ENCODE results near the gene UBE2L6. TPM values are rescaled to one million over a fixed set of nuclear protein-coding genes. Genes with fewer than 3 reads are reported as not detected.

The UBE2L6 gene
- total RNA-seq (2022; extraction: Qiagen RNA extraction): 36.8 to 45.5 TPM (median 44.8 TPM) in 5 replicates

GRCh38 chr11:57567515-57568329, at the start of gene UBE2L6:
UBE2L6 (minus strand) TSS chr11:57567672; CDS start chr11:57567611, 61 bp downstream.

GRCh38 chr11:57597461-57597915, 30.0 kb upstream of the UBE2L6 start, which contains the start of gene SERPING1:
SERPING1 (plus strand) TSS chr11:57597685; CDS start chr11:57598271, 586 bp downstream.

GRCh38 chr11:57536947-57537619, 30.4 kb downstream of the UBE2L6 start, which contains the start of gene SMTNL1:
SMTNL1 (plus strand) TSS chr11:57537595; CDS start chr11:57542643, 5,048 bp downstream.

GRCh38 chr11:57530596-57531507, 36.6 kb downstream of the UBE2L6 start, which contains the start of gene TIMM10:
TIMM10 (minus strand) TSS chr11:57530754; CDS start chr11:57530189, 565 bp downstream.

GRCh38 chr11:57515332-57516060, 52.0 kb downstream of the UBE2L6 start, which contains the start of gene SLC43A1:
SLC43A1 (minus strand) TSS chr11:57515702; CDS start chr11:57514111, 1,591 bp downstream.

Other genes starting within 250 kb of the UBE2L6 start
- gene TNKS1BP1, start 242.7 kb downstream of the UBE2L6 start, total RNA-seq (2022; extraction: Qiagen RNA extraction): 71.3 to 92.2 TPM (median 88.9 TPM) in 5 replicates
- 201 to 250 TPM (median 217 TPM) in 5 replicates for gene SSRP1, start 231.8 kb downstream of the UBE2L6 start, total RNA-seq (2022; extraction: Qiagen RNA extraction)
- gene P2RX3, start 229.3 kb downstream of the UBE2L6 start, total RNA-seq (2022; extraction: Qiagen RNA extraction): 0.09 to 0.37 TPM (median 0.14 TPM) in 4 of 5 replicates, not detected in the other
- gene PRG3, start 186.5 kb downstream of the UBE2L6 start, total RNA-seq (2022; extraction: Qiagen RNA extraction): not detected in 5 replicates
- gene PRG2, start 177.0 kb downstream of the UBE2L6 start, total RNA-seq (2022; extraction: Qiagen RNA extraction): not detected in 5 replicates
- 0.27 to 1.0 TPM (median 0.33 TPM) in 5 replicates for gene SLC43A3, start 140.6 kb downstream of the UBE2L6 start, total RNA-seq (2022; extraction: Qiagen RNA extraction)
- gene RTN4RL2, start 107.1 kb downstream of the UBE2L6 start, total RNA-seq (2022; extraction: Qiagen RNA extraction): 44.0 to 92.2 TPM (median 83.4 TPM) in 5 replicates
- gene SLC43A1, start 52.0 kb downstream of the UBE2L6 start, total RNA-seq (2022; extraction: Qiagen RNA extraction): 2.2 to 3.0 TPM (median 2.5 TPM) in 5 replicates
- gene TIMM10, start 36.9 kb downstream of the UBE2L6 start, total RNA-seq (2022; extraction: Qiagen RNA extraction): 148 to 174 TPM (median 157 TPM) in 5 replicates
- gene SMTNL1, start 30.1 kb downstream of the UBE2L6 start, total RNA-seq (2022; extraction: Qiagen RNA extraction): not detected in 5 replicates
- 0.74 to 1.3 TPM (median 0.90 TPM) in 5 replicates for gene SERPING1, start 30.0 kb upstream of the UBE2L6 start, total RNA-seq (2022; extraction: Qiagen RNA extraction)
- 0.14 to 0.36 TPM (median 0.25 TPM) in 4 of 5 replicates, not detected in the other for gene YPEL4, start 82.2 kb upstream of the UBE2L6 start, total RNA-seq (2022; extraction: Qiagen RNA extraction)
- gene CLP1, start 90.1 kb upstream of the UBE2L6 start, total RNA-seq (2022; extraction: Qiagen RNA extraction): 26.8 to 28.5 TPM (median 28.2 TPM) in 5 replicates
- gene ZDHHC5, start 100.4 kb upstream of the UBE2L6 start, total RNA-seq (2022; extraction: Qiagen RNA extraction): 67.5 to 75.4 TPM (median 68.8 TPM) in 5 replicates
- gene MED19, start 144.5 kb upstream of the UBE2L6 start, total RNA-seq (2022; extraction: Qiagen RNA extraction): 27.0 to 31.9 TPM (median 29.5 TPM) in 5 replicates
- 141 to 159 TPM (median 149 TPM) in 5 replicates for gene TMX2, start 144.9 kb upstream of the UBE2L6 start, total RNA-seq (2022; extraction: Qiagen RNA extraction)
- gene SELENOH, start 173.8 kb upstream of the UBE2L6 start, total RNA-seq (2022; extraction: Qiagen RNA extraction): 104 to 154 TPM (median 146 TPM) in 5 replicates
- not detected in 5 replicates for gene BTBD18, start 184.1 kb upstream of the UBE2L6 start, total RNA-seq (2022; extraction: Qiagen RNA extraction)
- gene CTNND1, start 194.1 kb upstream of the UBE2L6 start, total RNA-seq (2022; extraction: Qiagen RNA extraction): 52.2 to 63.4 TPM (median 60.7 TPM) in 5 replicates